Measurements from ENCODE around the gene ARFGEF2. TPM values are rescaled to one million over a fixed set of nuclear protein-coding genes. Genes with fewer than 3 reads are reported as not detected.

Gene ARFGEF2
- total and polyA plus RNA-seq, 7 donors: 11.4 to 28.2 (median 23.8) TPM

- TF ChIP-seq EP300 (IDR thresholded peaks at IDR 0.05): no peak
- TF ChIP-seq POLR2AphosphoS5 (IDR thresholded peaks at IDR 0.05): no peak
- DNase-seq: no peak
- Histone ChIP-seq H3K9me3 (no peaks in the 10 kb centered on the region), H3K4me1 (peaks cover 0 to 16% (median 0%) of the 10 kb centered on the region in 4 donors), H3K4me3 (no peak overlapping the region), H3K27ac (no peak overlapping the region), H3K36me3 (peaks cover 6 to 41% (median 10%) of the 10 kb centered on the region in 4 donors), H3K27me3 (no peaks in the 10 kb centered on the region)
- 74 to 91% methylated on average over 2 of the region's 2 CpGs for WGBS, 2 donors
- intact Hi-C loops (cut with DNase I): no loop called here
Measured at GRCh38 chr20:48940170-48940569, 18.7 kb downstream of the ARFGEF2 start.

GRCh38 chr20:48941467-48941866 lies 20.0 kb downstream of the ARFGEF2 start:
- no peak for DNase-seq
- Histone ChIP-seq H3K4me1 (peaks cover 0 to 16% (median 2%) of the 10 kb centered on the region in 4 donors), H3K36me3 (peaks cover 6 to 52% (median 10%) of the 10 kb centered on the region in 4 donors), H3K27ac (no peak overlapping the region), H3K4me3 (no peak overlapping the region), H3K27me3 (no peaks in the 10 kb centered on the region), H3K9me3 (no peaks in the 10 kb centered on the region)
- TF ChIP-seq CTCF (IDR thresholded peaks at IDR 0.05) (no peak), POLR2AphosphoS5 (IDR thresholded peaks at IDR 0.05) (no peak)
- WGBS, 2 donors: 65 to 83% methylated on average over 4 of the region's 4 CpGs
- intact Hi-C loops (cut with DNase I): no loop called here

GRCh38 chr20:48942730-48943129 lies 21.2 kb downstream of the ARFGEF2 start:
- DNase-seq: no peak
- peaks cover 6 to 58% (median 10%) of the 10 kb centered on the region in 4 donors for H3K36me3 ChIP-seq
- H3K9me3 ChIP-seq: no peaks in the 10 kb centered on the region
- peaks cover 0 to 6% (median 2%) of the 10 kb centered on the region in 4 donors for H3K4me1 ChIP-seq
- no peaks in the 10 kb centered on the region for H3K27me3 ChIP-seq
- WGBS, 2 donors: 49 to 76% methylated on average over 2 of the region's 2 CpGs
- H3K27ac ChIP-seq: no peak overlapping the region
- TF ChIP-seq POLR2A (IDR thresholded peaks at IDR 0.05) (no peak), EP300 (IDR thresholded peaks at IDR 0.05) (no peak), CTCF (IDR thresholded peaks at IDR 0.05) (no peak), POLR2AphosphoS5 (IDR thresholded peaks at IDR 0.05) (no peak)
- intact Hi-C loops (cut with DNase I): no loop called here
- H3K4me3 ChIP-seq: no peak overlapping the region

- TF ChIP-seq POLR2A (IDR thresholded peaks at IDR 0.05) (no peak), EP300 (IDR thresholded peaks at IDR 0.05) (no peak), POLR2AphosphoS5 (IDR thresholded peaks at IDR 0.05) (no peak), CTCF (IDR thresholded peaks at IDR 0.05) (no peak)
- no peak overlapping the region for H3K4me3 ChIP-seq
- H3K36me3 ChIP-seq: peaks cover 7 to 79% (median 18%) of the 10 kb centered on the region in 4 donors
- intact Hi-C loops (cut with DNase I): no loop called here
- no peaks in the 10 kb centered on the region for H3K27me3 ChIP-seq
- no peak for DNase-seq
- WGBS, 2 donors: 79 to 93% methylated on average over 3 of the region's 3 CpGs
- H3K4me1 ChIP-seq: peaks cover 0 to 4% (median 0%) of the 10 kb centered on the region in 4 donors
- H3K9me3 ChIP-seq: no peaks in the 10 kb centered on the region
- H3K27ac ChIP-seq: no peak overlapping the region
Measured at GRCh38 chr20:48944663-48945297, 23.3 kb downstream of the ARFGEF2 start.

- intact Hi-C loops (cut with DNase I): no loop called here
- H3K4me1 ChIP-seq: peaks cover 0 to 4% (median 0%) of the 10 kb centered on the region in 4 donors
- no peak overlapping the region for H3K27ac ChIP-seq
- H3K4me3 ChIP-seq: no peak overlapping the region
- TF ChIP-seq EP300 (IDR thresholded peaks at IDR 0.05): no peak
- no peak for TF ChIP-seq POLR2AphosphoS5 (IDR thresholded peaks at IDR 0.05)
- TF ChIP-seq CTCF (IDR thresholded peaks at IDR 0.05): no peak
- no peak for TF ChIP-seq POLR2A (IDR thresholded peaks at IDR 0.05)
- no peaks in the 10 kb centered on the region for H3K27me3 ChIP-seq
- no peak for DNase-seq
- no peaks in the 10 kb centered on the region for H3K9me3 ChIP-seq
- WGBS, 2 donors: 15 to 68% methylated on average over 6 of the region's 6 CpGs
- peaks cover 7 to 91% (median 20%) of the 10 kb centered on the region in 4 donors for H3K36me3 ChIP-seq
Measured at GRCh38 chr20:48945840-48946514, 24.5 kb downstream of the ARFGEF2 start.
